HTR-8/SVneo (cell line): Measurements from ENCODE around the gene SUMO1.

Experiments used
- DNase-seq: peaks from one replicate; pipeline ENCODE4 v3.0.0; 2011; ENCODE audit warnings: low spot score, mixed read lengths; ENCODE audit not compliant: insufficient read length
- FAIRE-seq: peaks from 2 replicates; lab custom pipeline; 2011; peaks lifted over from hg19 to GRCh38; lab: Jason Lieb, UNC

The SUMO1 gene

GRCh38 chr2:202157211-202157990, 81.0 kb downstream of the SUMO1 start:
- FAIRE-seq: no peak
- no peak for DNase-seq
